Kidney (tissue), 14 donors: ENCODE measurements around the gene KLK7. TPM values are rescaled to one million over a fixed set of nuclear protein-coding genes. Genes with fewer than 3 reads are reported as not detected.
"Not testable (repeated sequence)": the region's sequence is repeated elsewhere in the genome, so short reads cannot be mapped to it uniquely, and the experiment has no call there.

Experiments
- DNase-seq, 5 donors: peaks; one replicate each; pipeline ENCODE4 v3.0.0-alpha.2; 2013 to 2020
- FAIRE-seq: peaks from 2 replicates; lab custom pipeline; 2012; peaks lifted over from hg19 to GRCh38; lab: Jason Lieb, UNC
- H3K27ac ChIP-seq, 2 donors: one replicate each; pipeline ENCODE4 v1.7.0; 2013; ENCODE audit warnings: low read depth in 2 of 2, low read length in 2 of 2, inconsistent platforms in 1 of 2
- H3K27me3 ChIP-seq: one replicate; pipeline ENCODE4 v1.7.1; 2013; ENCODE audit warnings: low read length, inconsistent platforms; ENCODE audit not compliant: control insufficient read depth, insufficient read depth
- H3K36me3 ChIP-seq, 3 donors: one replicate each; pipeline versions ENCODE4 v1.7.0 to v1.7.1; 2013; ENCODE audit warnings: low read length in 3 of 3, control low read depth in 1 of 3, inconsistent platforms in 1 of 3; ENCODE audit not compliant: insufficient read depth in 3 of 3, control insufficient read depth in 2 of 3
- H3K4me1 ChIP-seq, 3 donors: one replicate each; pipeline versions ENCODE4 v1.7.0 to v1.7.1; 2013; ENCODE audit warnings: low read length in 3 of 3, inconsistent platforms in 1 of 3, low read depth in 1 of 3; ENCODE audit not compliant: control insufficient read depth in 2 of 3, insufficient read depth in 2 of 3
- H3K4me3 ChIP-seq, 3 donors: one replicate each; pipeline versions ENCODE4 v1.7.0 to v1.8.1; 2013; ENCODE audit warnings: low read length in 3 of 3, control low read depth in 1 of 3, inconsistent platforms in 1 of 3
- H3K9ac ChIP-seq, 3 donors: one replicate each; pipeline versions ENCODE4 v1.7.0 to v1.7.1; 2013; ENCODE audit warnings: low read length in 3 of 3, control low read depth in 1 of 3, inconsistent platforms in 1 of 3
- H3K9me3 ChIP-seq, 3 donors: one replicate each; pipeline versions ENCODE4 v1.7.0 to v1.7.1; 2013; ENCODE audit warnings: low read length in 3 of 3, control low read depth in 1 of 3, inconsistent platforms in 1 of 3; ENCODE audit not compliant: control insufficient read depth in 2 of 3, insufficient read depth in 1 of 3
- CTCF ChIP-seq: IDR thresholded peaks from 3 replicates; pipeline ENCODE4 v1.5.1; 2012; ENCODE audit warnings: mild to moderate bottlenecking, moderate library complexity, borderline replicate concordance; ENCODE audit not compliant: insufficient read depth; ENCODE audit errors: extremely low read depth
- intact Hi-C: fragments of 100-400 bp; cut with DNase I; formaldehyde crosslinking; loops from one replicate; pipeline ENCODE4 v1.11.1; 2022
- polyA plus RNA-seq: library from polyadenylated mRNA; stranded (reverse); fragments of 350-450 nt; fragmentation: Illumina TruSeq; extraction: RNeasy Lipid Tissue Mini Kit (QIAGEN cat#74804); gene quantifications from one replicate; pipeline ENCODE4 v1.2.3, GENCODE V29; 2014; ENCODE audit warnings: low read depth, low replicate concordance; ENCODE audit not compliant: insufficient read depth
- total RNA-seq: library from RNA; stranded (reverse); fragmentation: NEBNext Ultra II Directional; extraction: Animal tissue kit (Norgen Biotek cat#: 25700); gene quantifications from one replicate; pipeline ENCODE4 v1.2.1, GENCODE V29; 2021
- donor health status: control.
- donor health status: control.
- donor health status: control.
- donor health status: control.
- donor health status: control.
- donor health status: DM: yes; HTN: yes; CAD: no.
- donor health status: Normal renal cell carcinoma (clear cell type).

The KLK7 gene
- total and polyA plus RNA-seq, 2 donors from 2014 or later, result 1.0 to 22.5 TPM

- no peaks in the 10 kb centered on the region for H3K36me3 ChIP-seq
- H3K4me1 ChIP-seq, result no peaks in the 10 kb centered on the region
- FAIRE-seq (no peak), DNase-seq (no peak)
- H3K4me3 ChIP-seq, result no peak overlapping the region
- no peaks in the 10 kb centered on the region for H3K9me3 ChIP-seq
- no peak overlapping the region for H3K9ac ChIP-seq
- no peaks in the 10 kb centered on the region for H3K27me3 ChIP-seq
- intact Hi-C loops, result no loop called here
- H3K27ac ChIP-seq, result no peak overlapping the region
- TF ChIP-seq CTCF, result no peak
Observed at GRCh38 chr19:50994129-50994528, 10.4 kb upstream of the KLK7 start.

GRCh38 chr19:50992666-50993035, 8.9 kb upstream of the KLK7 start:
- Histone ChIP-seq H3K36me3 (no peaks in the 10 kb centered on the region), H3K9ac (no peak overlapping the region), H3K4me1 (no peaks in the 10 kb centered on the region), H3K9me3 (no peaks in the 10 kb centered on the region), H3K27ac (no peak overlapping the region), H3K4me3 (no peak overlapping the region), H3K27me3 (no peaks in the 10 kb centered on the region)
- no peak for DNase-seq
- intact Hi-C loops, result no loop called here
- no peak for FAIRE-seq
- TF ChIP-seq CTCF, result no peak

DNA sequence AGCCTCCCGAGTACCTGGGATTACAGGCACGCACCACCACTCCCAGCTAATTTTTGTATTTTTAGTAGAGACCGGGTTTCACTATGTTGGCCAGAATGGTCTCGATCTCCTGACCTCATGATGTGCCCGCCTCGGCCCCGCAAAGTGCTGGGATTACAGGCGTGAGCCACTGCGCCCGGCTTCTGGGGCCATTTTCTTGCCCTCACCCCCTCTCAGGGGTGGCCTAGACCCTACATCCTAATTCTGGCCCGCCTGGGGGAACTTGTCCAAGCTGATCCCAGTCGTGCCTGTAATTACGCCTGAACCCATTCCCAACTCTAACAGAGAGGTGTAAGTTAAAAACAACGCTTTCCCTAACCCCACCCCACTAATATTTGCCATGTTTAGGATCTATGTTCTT, 699 bp upstream of the KLK7 start:
- FAIRE-seq, intact Hi-C loops: not testable (repeated sequence)

DNA sequence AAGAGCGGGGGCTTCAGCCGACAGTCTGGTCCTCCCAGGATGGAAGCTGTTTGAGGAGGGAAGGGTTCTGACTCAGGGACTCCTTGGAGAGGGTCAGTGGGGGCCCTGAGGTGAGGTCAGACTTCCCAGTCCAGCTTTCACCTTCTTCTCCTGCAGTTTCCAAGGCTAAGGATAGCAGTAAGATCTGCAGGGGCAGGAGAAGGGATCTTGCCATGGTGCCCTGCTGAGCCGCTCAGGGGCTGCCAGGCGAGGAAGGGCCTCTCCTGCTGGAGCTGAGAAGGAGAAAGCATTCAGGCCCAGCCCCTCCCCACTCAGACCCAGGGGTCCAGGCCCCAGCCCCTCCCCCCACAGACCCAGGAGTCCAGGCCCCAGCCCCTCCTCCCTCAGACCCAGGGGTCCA, 1.5 kb downstream of the KLK7 start:
- FAIRE-seq, result no peak
- H3K4me3 ChIP-seq, result no peak overlapping the region
- no peak for TF ChIP-seq CTCF
- no peaks in the 10 kb centered on the region for H3K27me3 ChIP-seq
- no peak overlapping the region for H3K27ac ChIP-seq
- DNase-seq, result no peak
- no peaks in the 10 kb centered on the region for H3K9me3 ChIP-seq
- H3K4me1 ChIP-seq, result no peaks in the 10 kb centered on the region
- H3K36me3 ChIP-seq, result no peaks in the 10 kb centered on the region
- no peak overlapping the region for H3K9ac ChIP-seq
- intact Hi-C loops, result no loop called here

More for the DNA sequence above, 699 bp upstream of the KLK7 start:
- H3K9ac ChIP-seq, H3K27me3 ChIP-seq, H3K36me3 ChIP-seq, H3K4me1 ChIP-seq, H3K9me3 ChIP-seq, H3K4me3 ChIP-seq, H3K27ac ChIP-seq, DNase-seq: not testable (repeated sequence)
